Neural cell (in vitro differentiated cells): ENCODE results near the gene UGT1A1. TPM values are rescaled to one million over a fixed set of nuclear protein-coding genes. Genes with fewer than 3 reads are reported as not detected.

Experiments
- H2AFZ ChIP-seq: fragments of 200-600, 300-800 bp; sonication (generic), shearing (Covaris generic); 2 replicates; pipeline ENCODE4 v1.6.0; 2014; ENCODE audit warnings: low read depth, mild to moderate bottlenecking, antibody characterized with exemption, low read length, moderate library complexity
- H3F3A ChIP-seq: fragments of 200-600 bp; shearing (Covaris generic); 2 replicates; pipeline ENCODE4 v1.6.1; 2016; ENCODE audit warnings: mild to moderate bottlenecking, moderate library complexity, mixed read lengths, antibody characterized with exemption, low read length; ENCODE audit not compliant: insufficient read depth, poor library complexity, severe bottlenecking
- H3K27ac ChIP-seq: fragments of 200-600, 300-800 bp; sonication (generic), shearing (Covaris generic); 2 replicates; pipeline ENCODE4 v1.5.1; 2014; ENCODE audit warnings: mild to moderate bottlenecking, low read length, moderate library complexity
- H3K27me3 ChIP-seq: fragments of 300-800, 200-600 bp; sonication (generic), shearing (Covaris generic); 2 replicates; pipeline ENCODE4 v1.6.0; 2014; ENCODE audit warnings: mild to moderate bottlenecking, low read depth, low read length, moderate library complexity; ENCODE audit not compliant: insufficient read depth
- H3K36me3 ChIP-seq: fragments of 300-800, 200-600 bp; sonication (generic), shearing (Covaris generic); 2 replicates; pipeline ENCODE4 v1.5.1; 2014; ENCODE audit warnings: mild to moderate bottlenecking, antibody characterized with exemption, low read length, moderate library complexity; ENCODE audit not compliant: insufficient read depth
- H3K4me2 ChIP-seq: fragments of 300-800, 200-600 bp; sonication (generic), shearing (Covaris generic); 2 replicates; pipeline ENCODE4 v1.6.0; 2014; ENCODE audit warnings: mild to moderate bottlenecking, low read length
- H3K4me3 ChIP-seq: fragments of 300-800, 200-600 bp; sonication (generic), shearing (Covaris generic); 2 replicates; pipeline ENCODE4 v1.5.1; 2014; ENCODE audit warnings: mild to moderate bottlenecking, low read length, moderate library complexity
- H3K79me2 ChIP-seq: fragments of 200-600 bp; shearing (Covaris generic); replicated peaks from 2 replicates; pipeline ENCODE4 v1.6.0; 2014; ENCODE audit warnings: mild to moderate bottlenecking, low read length, moderate library complexity; ENCODE audit not compliant: insufficient read depth
- H3K9ac ChIP-seq: fragments of 300-800, 200-600 bp; sonication (generic), shearing (Covaris generic); 2 replicates; pipeline ENCODE4 v1.6.1; 2016; ENCODE audit warnings: mild to moderate bottlenecking, low read length, mixed read lengths
- H3K9me2 ChIP-seq: fragments of 200-600 bp; shearing (Covaris generic); 2 replicates; pipeline ENCODE4 v1.6.1; 2016; ENCODE audit warnings: mild to moderate bottlenecking, low read length, mixed read lengths; ENCODE audit not compliant: insufficient read depth
- H3K9me3 ChIP-seq: fragments of 200-600, 300-800 bp; sonication (generic), shearing (Covaris generic); 2 replicates; pipeline ENCODE4 v1.6.1; 2016; ENCODE audit warnings: mild to moderate bottlenecking, mixed run types, low read length, moderate library complexity, mixed read lengths
- H4K20me1 ChIP-seq: fragments of 200-600 bp; shearing (Covaris generic); 2 replicates; pipeline ENCODE4 v1.6.1; 2016; ENCODE audit warnings: mild to moderate bottlenecking, mixed run types; ENCODE audit not compliant: insufficient read depth
- CTCF ChIP-seq: fragments of 450-650 bp; IDR thresholded peaks from 2 replicates; pipeline ENCODE4 v1.5.1; 2014; ENCODE audit warnings: antibody characterized with exemption, mild to moderate bottlenecking, moderate library complexity; ENCODE audit not compliant: poor library complexity, severe bottlenecking
- EP300 ChIP-seq: fragments of 450-650 bp; conservative IDR thresholded peaks from 2 replicates; pipeline ENCODE4 v1.6.1; 2014; ENCODE audit warnings: antibody characterized with exemption, mild to moderate bottlenecking, moderate library complexity; ENCODE audit not compliant: poor library complexity, severe bottlenecking
- EZH2 ChIP-seq: fragments of 200-600, 300-800 bp; shearing (Covaris generic), sonication (generic); IDR thresholded peaks from 2 replicates; pipeline ENCODE4 v1.6.1; 2014; ENCODE audit warnings: antibody characterized with exemption, low read length, borderline replicate concordance, mild to moderate bottlenecking; ENCODE audit not compliant: insufficient read depth, poor library complexity, severe bottlenecking
- MXI1 ChIP-seq: fragments of 450-650 bp; conservative IDR thresholded peaks from 2 replicates; pipeline ENCODE4 v1.6.1; 2014; ENCODE audit warnings: antibody characterized with exemption, mild to moderate bottlenecking; ENCODE audit not compliant: poor library complexity, severe bottlenecking
- POLR2AphosphoS5 ChIP-seq: IDR thresholded peaks from 2 replicates; pipeline ENCODE4 v1.6.1; 2012
- RAD21 ChIP-seq: fragments of 450-650 bp; conservative IDR thresholded peaks from 2 replicates; pipeline ENCODE4 v1.6.1; 2014; ENCODE audit warnings: antibody characterized with exemption, mild to moderate bottlenecking, moderate library complexity
- REST ChIP-seq: IDR thresholded peaks from 2 replicates; pipeline ENCODE4 v1.6.1; 2012; ENCODE audit warnings: borderline replicate concordance
- SMC3 ChIP-seq: fragments of 450-650 bp; conservative IDR thresholded peaks from 2 replicates; pipeline ENCODE4 v1.6.1; 2014; ENCODE audit warnings: antibody characterized with exemption, mild to moderate bottlenecking, moderate library complexity; ENCODE audit not compliant: poor library complexity
- TAF1 ChIP-seq: IDR thresholded peaks from 2 replicates; pipeline ENCODE4 v1.6.1; 2012; ENCODE audit warnings: low read depth
- polyA plus RNA-seq: library from polyadenylated mRNA; depleted of rRNA; stranded (reverse); fragments of >200 nt; gene quantifications from 2 replicates; pipeline ENCODE4 v1.2.3, GENCODE V29; 2014

Gene UGT1A1
- polyA plus RNA-seq, 1 donor from 2014 or later: not detected

GRCh38 chr2:233793465-233794127, 33.5 kb downstream of the UGT1A1 start:
- H3K9me2 ChIP-seq: no peaks in the 10 kb centered on the region
- no peaks in the 10 kb centered on the region for H3K79me2 ChIP-seq
- no peaks in the 10 kb centered on the region for H3K27me3 ChIP-seq
- H3F3A ChIP-seq: no peaks in the 10 kb centered on the region
- H3K27ac ChIP-seq: no peak overlapping the region
- H4K20me1 ChIP-seq: no peaks in the 10 kb centered on the region
- H3K4me3 ChIP-seq: no peak overlapping the region
- H3K9me3 ChIP-seq: no peaks in the 10 kb centered on the region
- TF ChIP-seq TAF1: no peak
- no peak for TF ChIP-seq REST
- TF ChIP-seq SMC3: no peak
- no peak for TF ChIP-seq EP300
- no peak for TF ChIP-seq EZH2
- no peak for TF ChIP-seq RAD21
- TF ChIP-seq POLR2AphosphoS5: no peak
- H3K9ac ChIP-seq: no peak overlapping the region
- no peak overlapping the region for H2AFZ ChIP-seq
- H3K4me2 ChIP-seq: no peak overlapping the region
- H3K36me3 ChIP-seq: no peaks in the 10 kb centered on the region

- TF ChIP-seq CTCF: no peak
- no peak for TF ChIP-seq EZH2
- no peak for TF ChIP-seq EP300
- TF ChIP-seq TAF1: no peak
- TF ChIP-seq MXI1: no peak
- no peak for TF ChIP-seq SMC3
These were observed 34.1 kb downstream of the UGT1A1 start for GRCh38 chr2:233794128-233794658.

More at GRCh38 chr2:233794128-233794658, 34.1 kb downstream of the UGT1A1 start:
- Histone ChIP-seq H3K4me2 (no peak overlapping the region), H3F3A (no peaks in the 10 kb centered on the region), H3K27ac (no peak overlapping the region), H4K20me1 (no peaks in the 10 kb centered on the region), H3K9me2 (no peaks in the 10 kb centered on the region), H3K36me3 (no peaks in the 10 kb centered on the region), H3K9me3 (no peaks in the 10 kb centered on the region), H3K79me2 (no peaks in the 10 kb centered on the region), H3K27me3 (no peaks in the 10 kb centered on the region), H2AFZ (no peak overlapping the region), H3K4me3 (no peak overlapping the region), H3K9ac (no peak overlapping the region)
